HG02852 (cell line): ENCODE results near the gene STMND1.
"Not testable (repeated sequence)": the region's sequence is repeated elsewhere in the genome, so short reads cannot be mapped to it uniquely, and the experiment has no call there.

Experiments
- ATAC-seq: cut with Tn5 transposase; IDR thresholded peaks from one replicate; pipeline ENCODE4 v1.9.1; 2021; ENCODE audit warnings: mild to moderate bottlenecking, moderate library complexity; ENCODE audit not compliant: unreplicated experiment

Gene STMND1

GRCh38 chr6:17101422-17102257 lies at the start of gene STMND1:
STMND1 (plus strand) TSS chr6:17102050; CDS start chr6:17102258, 208 bp downstream.
- ATAC-seq = peak; percentile 67

DNA sequence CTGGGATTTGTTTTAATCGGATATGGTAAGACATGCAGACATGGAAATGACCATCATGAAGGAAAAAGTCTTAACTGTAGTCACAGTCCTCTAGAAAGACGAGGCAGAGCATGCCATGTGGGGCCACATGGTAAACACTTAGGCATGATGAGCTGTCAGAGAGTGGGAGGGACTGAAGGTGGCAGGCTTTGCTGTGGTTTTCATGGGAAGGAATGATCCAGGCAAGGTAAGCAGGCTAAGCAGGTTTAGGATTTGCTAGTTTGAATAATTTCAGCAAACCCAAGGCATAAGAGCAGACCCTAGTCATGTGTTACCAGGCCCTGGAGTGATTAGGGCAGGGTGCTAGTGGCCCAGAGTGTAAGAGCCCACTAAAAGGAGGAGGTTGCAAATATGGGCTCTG lies 47.2 kb upstream of the STMND1 start:
- ATAC-seq = no peak

DNA sequence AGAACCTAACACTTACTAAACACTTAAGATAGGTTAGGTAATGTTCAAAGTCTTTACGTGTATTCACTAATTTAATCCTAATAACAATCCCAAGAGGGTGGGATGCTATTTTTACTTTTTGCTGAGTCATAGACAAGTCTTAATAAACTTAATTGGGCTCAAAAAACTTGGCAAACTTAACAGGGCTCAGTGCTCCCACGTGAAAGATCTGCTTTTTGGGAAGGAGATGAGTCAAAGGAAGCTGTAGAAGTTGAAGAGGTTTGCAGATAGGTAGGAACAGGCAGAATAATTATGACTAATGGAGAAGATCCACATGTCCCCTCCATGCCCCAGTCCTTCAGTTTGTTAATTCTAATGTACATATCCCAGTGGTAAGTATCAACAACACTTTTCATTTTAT lies 44.5 kb upstream of the STMND1 start:
- no peak for ATAC-seq

DNA sequence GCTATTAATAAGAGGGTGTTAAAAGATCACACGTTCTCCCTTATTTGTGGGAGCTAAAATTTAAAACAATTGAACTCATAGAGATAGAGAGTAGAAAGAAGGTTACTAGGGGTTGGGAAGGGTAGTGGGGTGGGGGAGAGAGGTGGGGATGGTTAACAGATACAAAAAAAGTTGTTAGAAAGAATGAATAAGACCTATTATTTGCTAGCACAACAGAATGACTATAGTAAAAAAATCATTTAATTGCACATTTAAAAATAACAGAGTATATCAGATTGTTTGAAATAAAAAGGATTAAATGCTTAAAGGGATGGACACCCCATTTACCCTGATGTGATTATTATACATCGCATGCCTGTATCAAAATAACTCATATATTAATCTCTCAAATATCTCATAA lies 43.3 kb upstream of the STMND1 start:
- no peak for ATAC-seq

GRCh38 chr6:17059022-17059421 lies 42.8 kb upstream of the STMND1 start:
- no peak for ATAC-seq

DNA sequence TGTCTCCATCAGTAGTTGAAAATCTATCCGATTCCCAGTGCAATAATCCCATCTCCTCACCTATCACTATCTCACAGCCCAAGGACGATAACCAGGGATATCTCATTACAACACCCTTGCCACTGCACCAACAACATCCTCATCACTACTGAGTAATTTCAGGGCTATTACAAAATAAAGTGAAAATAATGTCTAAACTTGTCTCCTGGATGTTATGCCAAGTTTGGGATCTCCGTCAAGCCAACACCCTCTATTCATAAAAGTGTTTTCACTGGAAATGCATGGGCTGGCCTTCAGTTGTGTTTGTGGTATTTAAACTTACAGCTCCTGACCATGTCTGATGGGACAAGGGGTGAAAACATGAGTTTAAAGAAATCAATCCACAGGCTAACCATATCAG lies 42.0 kb upstream of the STMND1 start:
- no peak for ATAC-seq

- no peak for ATAC-seq
Observed at GRCh38 chr6:17061097-17061496, 40.8 kb upstream of the STMND1 start.

- ATAC-seq = no peak
Observed at GRCh38 chr6:17062871-17063440, 38.9 kb upstream of the STMND1 start.

DNA sequence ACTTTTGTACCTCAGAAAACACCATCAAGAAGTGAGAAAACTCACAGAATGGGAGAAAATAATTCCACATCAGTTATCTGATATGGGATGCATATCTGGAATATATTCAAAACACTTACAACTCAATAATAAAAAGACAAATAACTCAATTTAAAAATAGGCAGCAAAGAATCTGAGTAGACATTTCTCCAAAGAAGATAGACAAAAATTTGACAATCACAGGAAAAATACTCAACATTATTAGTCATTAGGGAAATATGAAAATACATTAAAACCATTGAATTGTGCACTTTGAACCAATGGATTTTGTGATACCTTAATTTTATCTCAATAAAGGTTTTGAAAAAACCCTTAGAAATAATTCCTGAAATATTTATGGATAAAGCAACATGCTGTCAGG lies 36.9 kb upstream of the STMND1 start:
- no peak for ATAC-seq

DNA sequence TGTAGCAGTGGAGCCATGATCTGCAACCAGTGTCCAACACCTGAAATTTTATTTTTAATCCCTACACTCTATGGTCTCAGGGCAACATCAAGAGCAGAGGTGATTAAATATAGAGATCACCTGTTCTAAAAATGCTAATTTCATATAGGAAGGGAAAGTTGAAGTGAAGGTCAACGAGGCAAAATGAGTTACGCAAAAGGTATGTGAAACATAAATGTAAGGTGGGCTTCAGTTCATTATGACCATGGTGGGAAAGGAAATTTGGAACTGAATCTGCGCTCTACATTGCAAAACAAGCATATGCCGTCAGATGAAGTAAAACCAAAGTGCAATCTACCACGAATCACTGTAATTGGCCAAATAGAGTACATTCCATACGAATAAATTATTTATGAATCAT lies 35.2 kb upstream of the STMND1 start:
- ATAC-seq = no peak

GRCh38 chr6:17068972-17069371 lies 32.9 kb upstream of the STMND1 start:
- not testable (repeated sequence) for ATAC-seq

GRCh38 chr6:17070400-17070799 lies 31.4 kb upstream of the STMND1 start:
- ATAC-seq = not testable (repeated sequence)

DNA sequence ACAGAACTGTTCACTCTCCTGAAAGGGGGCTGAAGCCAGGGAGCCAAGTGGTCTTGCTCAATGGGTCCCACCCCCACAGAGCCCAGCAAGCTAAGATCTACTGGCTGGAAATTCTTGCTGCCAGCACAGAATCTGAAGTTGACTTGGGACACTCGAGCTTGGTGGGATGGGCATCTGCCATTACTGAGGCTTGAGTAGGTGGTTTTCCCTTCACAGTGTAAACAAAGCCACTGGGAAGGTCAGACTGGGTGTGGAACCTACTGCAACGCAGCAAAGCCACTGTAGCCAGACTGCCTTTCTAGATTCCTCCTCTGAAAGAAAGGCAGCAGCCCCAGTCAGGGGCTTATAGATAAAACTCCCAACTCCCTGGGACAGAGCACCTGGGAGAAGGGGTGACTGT lies 28.3 kb upstream of the STMND1 start:
- ATAC-seq = not testable (repeated sequence)

GRCh38 chr6:17081273-17081672 lies 20.6 kb upstream of the STMND1 start:
- no peak for ATAC-seq

- no peak for ATAC-seq
Observed at GRCh38 chr6:17081860-17082508, 19.9 kb upstream of the STMND1 start.

GRCh38 chr6:17083397-17083796 lies 18.5 kb upstream of the STMND1 start:
- no peak for ATAC-seq

DNA sequence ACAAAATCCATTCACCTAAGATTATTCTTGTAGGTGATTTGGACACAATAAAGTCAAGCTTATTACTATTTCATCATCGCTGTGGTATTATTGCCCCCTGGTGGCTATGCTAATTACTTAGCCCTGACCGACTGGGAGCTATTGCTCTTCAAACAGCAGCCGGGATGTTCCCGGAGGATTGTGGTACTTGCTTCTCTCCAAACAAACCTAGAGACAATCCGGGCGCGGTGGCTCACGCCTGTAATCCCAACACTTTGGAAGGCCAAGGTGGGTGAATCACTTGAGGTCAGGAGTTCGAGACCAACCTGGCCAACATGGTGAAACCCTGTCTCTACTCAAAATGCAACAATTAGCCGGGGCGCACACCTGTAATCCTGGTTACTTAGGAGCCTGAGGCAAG lies 15.4 kb upstream of the STMND1 start:
- no peak for ATAC-seq

- no peak for ATAC-seq
Observed at GRCh38 chr6:17088091-17088611, 13.7 kb upstream of the STMND1 start.

GRCh38 chr6:17091122-17091521 lies 10.7 kb upstream of the STMND1 start:
- ATAC-seq = no peak

GRCh38 chr6:17093686-17094085 lies 8.2 kb upstream of the STMND1 start:
- no peak for ATAC-seq

GRCh38 chr6:17096096-17096495 lies 5.8 kb upstream of the STMND1 start:
- ATAC-seq = no peak

DNA sequence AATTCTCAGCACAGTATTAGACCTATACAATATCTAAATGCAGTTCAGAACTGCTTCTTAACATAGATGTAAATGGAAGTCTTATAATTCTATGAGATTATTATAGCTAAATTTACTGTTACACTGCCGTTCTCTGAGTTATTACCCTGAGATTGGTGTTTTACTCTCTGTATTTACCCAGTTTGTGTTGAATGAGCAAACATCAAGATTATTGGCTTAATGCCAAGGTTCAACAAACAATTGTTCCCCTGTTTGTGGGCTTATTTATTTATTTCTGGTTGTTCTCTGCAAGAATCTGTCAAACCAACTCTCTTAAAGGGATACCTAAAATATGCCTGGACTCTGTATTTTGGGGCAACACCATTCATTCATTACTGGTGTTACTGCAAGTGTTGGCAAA lies 5.2 kb upstream of the STMND1 start:
- ATAC-seq = no peak
